GM12878 (cell line): ENCODE results near the gene TP53INP2. TPM values are rescaled to one million over a fixed set of nuclear protein-coding genes. Genes with fewer than 3 reads are reported as not detected.

Experiments
- ATAC-seq: fragments of 200-7000 bp; cut with Tn5 transposase; 3 replicates; pipeline ENCODE4 v1.9.1; 2020; ENCODE audit warnings: mild to moderate bottlenecking, moderate library complexity
- BruUV-seq: library from RNA; stranded (reverse); fragments of 400-500 nt; replicated peaks from 2 replicates; lab custom pipeline; 2021; lab: Mats Ljungman, UMichigan
- CTCF ChIA-PET: fragments of 300-600 bp; sonication (Branson Sonifier 250); formaldehyde crosslinking; extraction: SDS; loops from one replicate; lab custom pipeline; 2021; ENCODE audit warnings: inconsistent platforms; lab: Yijun Ruan, JAX
- POLR2A ChIA-PET: fragments of 350-600 bp; formaldehyde crosslinking; extraction: SDS; loops from one replicate; lab custom pipeline; 2021; ENCODE audit warnings: inconsistent platforms; lab: Charles Lee
- RAD21 ChIA-PET: fragments of 300-600 bp; sonication (Branson Sonifier 250); formaldehyde crosslinking; loops from one replicate; lab custom pipeline; 2023; ENCODE audit warnings: antibody characterized with exemption; ENCODE audit not compliant: unreplicated experiment; lab: Charles Lee
- SMC1A ChIA-PET: fragments of 300-600 bp; sonication (Branson Sonifier 250); formaldehyde crosslinking; loops from one replicate; lab custom pipeline; 2023; ENCODE audit not compliant: unreplicated experiment, uncharacterized antibody; lab: Charles Lee
- DNase-seq: peaks from one replicate; pipeline ENCODE4 v3.0.0-alpha.2; 2011; ENCODE audit warnings: low read depth, low spot score
- FAIRE-seq: peaks from 3 replicates; lab custom pipeline; 2011; peaks lifted over from hg19 to GRCh38; lab: Jason Lieb, UNC
- H2AFZ ChIP-seq: 2 replicates; pipeline ENCODE4 v1.6.0; 2011; ENCODE audit warnings: low read depth, low read length, control low read depth; ENCODE audit not compliant: control insufficient read depth
- H3K27ac ChIP-seq: 2 replicates; pipeline ENCODE4 v1.5.1; 2011; ENCODE audit warnings: control low read depth; ENCODE audit not compliant: control insufficient read depth, insufficient read depth
- H3K27me3 ChIP-seq, 2 experiments: replicated peaks in 1 of 2; 2 replicates each; pipeline versions ENCODE4 v1.6.0 to v1.6.1; 2011; ENCODE audit warnings: low read length in 1 of 2; ENCODE audit not compliant: control insufficient read depth in 2 of 2, insufficient read depth in 2 of 2
- H3K36me3 ChIP-seq, 2 experiments: 2 replicates each; pipeline ENCODE4 v1.5.1; 2011; ENCODE audit warnings: low read length in 1 of 2; ENCODE audit not compliant: control insufficient read depth in 2 of 2, insufficient read depth in 2 of 2
- H3K4me1 ChIP-seq: 2 replicates; pipeline ENCODE4 v1.6.1; 2011; ENCODE audit warnings: mild to moderate bottlenecking, low read length, moderate library complexity, mixed read lengths; ENCODE audit not compliant: control insufficient read depth, insufficient read depth
- H3K4me2 ChIP-seq: 2 replicates; pipeline ENCODE4 v1.6.0; 2011; ENCODE audit warnings: control low read depth; ENCODE audit not compliant: control insufficient read depth, insufficient read depth
- H3K4me3 ChIP-seq: fragments of 200-600 bp; sonication (generic); 2 replicates; pipeline ENCODE4 v1.5.1; 2016
- H3K79me2 ChIP-seq: 2 replicates; pipeline ENCODE4 v1.6.0; 2011; ENCODE audit warnings: low read length; ENCODE audit not compliant: control insufficient read depth, insufficient read depth
- H3K9ac ChIP-seq: 2 replicates; pipeline ENCODE4 v1.8.0; 2011; ENCODE audit warnings: low read length, control low read depth, mixed read lengths; ENCODE audit not compliant: control insufficient read depth, insufficient read depth
- H3K9me3 ChIP-seq: replicated peaks from 3 replicates; pipeline ENCODE4 v1.5.1; 2011; ENCODE audit warnings: mild to moderate bottlenecking, low read length; ENCODE audit not compliant: control insufficient read depth, insufficient read depth
- H4K20me1 ChIP-seq: 2 replicates; pipeline ENCODE4 v1.6.0; 2011; ENCODE audit not compliant: control insufficient read depth, insufficient read depth
- BACH1 ChIP-seq: fragments of 450-650 bp; IDR thresholded peaks from 2 replicates; pipeline ENCODE4 v1.6.1; 2017; ENCODE audit warnings: mild to moderate bottlenecking, borderline replicate concordance
- BCL11A ChIP-seq: IDR thresholded peaks from 2 replicates; pipeline ENCODE4 v1.6.1; 2011; ENCODE audit warnings: low read depth, low read length
- CBFB ChIP-seq: IDR thresholded peaks from 2 replicates; pipeline ENCODE4 v1.6.1; 2016; ENCODE audit warnings: antibody characterized with exemption, low read depth
- CHD2 ChIP-seq: IDR thresholded peaks from 2 replicates; pipeline ENCODE4 v1.6.1; 2011; ENCODE audit warnings: low read depth, low read length, improper control_type of control experiment, borderline replicate concordance
- EP300 ChIP-seq, 2 experiments: fragments of 150-350 bp in 1 of 2; IDR thresholded peaks; 2 replicates each; pipeline ENCODE4 v1.6.1; 2011 to 2012; ENCODE audit warnings: low read depth in 2 of 2, low read length in 2 of 2, borderline replicate concordance in 1 of 2, improper control_type of control experiment in 1 of 2, inconsistent platforms in 1 of 2; ENCODE audit not compliant: control insufficient read depth in 1 of 2
- EZH2 ChIP-seq: IDR thresholded peaks from 2 replicates; pipeline ENCODE4 v1.6.1; 2012; ENCODE audit warnings: low read depth, mild to moderate bottlenecking, control low read depth, inconsistent platforms, low read length, borderline replicate concordance; ENCODE audit not compliant: control insufficient read depth
- HCFC1 ChIP-seq: fragments of 150-350 bp; IDR thresholded peaks from 2 replicates; pipeline ENCODE4 v1.6.1; 2014; ENCODE audit warnings: low read length
- RFX5 ChIP-seq: IDR thresholded peaks from 2 replicates; pipeline ENCODE4 v1.6.1; 2011; ENCODE audit warnings: low read depth, low read length, improper control_type of control experiment
- SIX5 ChIP-seq: IDR thresholded peaks from 2 replicates; pipeline ENCODE4 v1.6.1; 2011; ENCODE audit warnings: mild to moderate bottlenecking, low read depth, low read length, moderate library complexity; ENCODE audit not compliant: severe bottlenecking
- STAT1 ChIP-seq: fragments of 450-650 bp; conservative IDR thresholded peaks from 2 replicates; pipeline ENCODE4 v1.6.1; 2014; ENCODE audit warnings: antibody characterized with exemption, mild to moderate bottlenecking
- YBX1 ChIP-seq: fragments of 450-650 bp; IDR thresholded peaks from 2 replicates; pipeline ENCODE4 v1.6.1; 2016; ENCODE audit warnings: antibody characterized with exemption
- ZNF274 ChIP-seq: IDR thresholded peaks from one replicate; pipeline ENCODE4 v1.8.0; 2011; ENCODE audit not compliant: insufficient read length, insufficient read depth
- WGBS: methylation state at CpG from one replicate; pipeline ENCODE4 v1.1.6; 2016; ENCODE audit warnings: low lambda C conversion rate; ENCODE audit not compliant: insufficient replicate concordance, insufficient coverage; ENCODE audit errors: missing lambda C conversion rate; 5-methylcytosine and 5-hydroxymethylcytosine counted together
- in situ Hi-C: fragments of 300-500 bp; cut with MboI; formaldehyde crosslinking; loops from 9 replicates; pipeline ENCODE4 v1.14.3; 2018; ENCODE audit warnings: mixed read lengths
- intact Hi-C: fragments of 100-400 bp; cut with micrococcal nuclease; formaldehyde crosslinking; loops from one replicate; pipeline ENCODE4 v1.14.2; 2022; ENCODE audit not compliant: unreplicated experiment
- polyA plus RNA-seq, 11 experiments: library from polyadenylated mRNA; depleted of rRNA in 4 of 11; unstranded in 6 of 11; stranded (reverse) in 5 of 11; fragments of >200 nt; fragmentation: Nextera tagmentation in 4 of 11; fragmentation: Illumina TruSeq in 1 of 11; extraction: Ambion mirVana in 4 of 11; extraction: Trizol in 1 of 11; gene quantifications; 1 replicate in 1 of 11; 2 replicates in 10 of 11; pipeline versions ENCODE4 v1.2.1 to v1.2.3, GENCODE V29; 2011 to 2016; ENCODE audit warnings: inconsistent platforms in 2 of 11, missing spikeins in 2 of 11, low read depth in 1 of 11
- total RNA-seq, 4 experiments: library from RNA; depleted of rRNA in 3 of 4; stranded (reverse); fragments of >200 nt in 3 of 4; fragmentation: Illumina TruSeq in 1 of 4; extraction: Trizol in 1 of 4; gene quantifications; 2 replicates each; pipeline versions ENCODE4 v1.2.1 to v1.2.3, GENCODE V29; 2013 to 2021
- TF ChIP-seq, protein P1 (sequence below): fragments of 450-650 bp; formaldehyde crosslinking; IDR thresholded peaks from 2 replicates; pipeline ENCODE4 v1.4.0; 2020; ENCODE audit warnings: mild to moderate bottlenecking, moderate library complexity
- TF ChIP-seq, protein P2 (sequence below): fragments of 450-650 bp; IDR thresholded peaks from 2 replicates; pipeline ENCODE4 v1.6.1; 2016; ENCODE audit warnings: mild to moderate bottlenecking
- TF ChIP-seq, protein P3 (sequence below): fragments of 450-650 bp; IDR thresholded peaks from 2 replicates; pipeline ENCODE4 v1.6.1; 2016; ENCODE audit warnings: mild to moderate bottlenecking

The TP53INP2 gene
- total and polyA plus RNA-seq, 10 of the 15 experiments (the other 5 are each of a cell fraction or from before 2014, with no cell fraction given): 2.8 to 16.0 (median 4.0) TPM

DNA sequence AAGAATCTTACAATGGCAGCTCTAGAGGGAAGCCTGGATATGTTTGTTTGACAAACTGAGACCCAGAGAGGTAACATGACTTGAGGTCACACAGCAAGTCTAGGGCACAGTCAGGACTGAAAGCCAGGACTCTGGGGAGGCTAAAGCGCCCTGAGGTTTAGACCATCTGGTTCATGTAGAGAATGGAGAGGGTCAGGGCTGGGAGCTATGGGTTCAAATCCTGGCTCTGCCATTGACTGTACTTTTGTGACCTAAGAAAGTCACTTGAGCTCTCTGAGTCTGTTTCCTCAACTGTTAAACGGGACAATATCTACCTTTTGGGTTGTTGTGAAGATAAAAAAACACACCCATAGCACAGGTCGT lies 1.1 kb upstream of the TP53INP2 start:
- ATAC-seq (no peak), FAIRE-seq (no peak), DNase-seq (no peak)
- no peak overlapping the region for H2AFZ ChIP-seq
- CTCF ChIA-PET: interaction anchor here (1.0 to 10.2 kb wide), 8 partner anchors 14 to 389 kb away, joined by 3 to 118 read pairs (median 4); no protein-coding TSS in a partner anchor
- H4K20me1 ChIP-seq: no peaks in the 10 kb centered on the region
- TSS peak; percentile 47 for BruUV-seq
- no peaks in the 10 kb centered on the region for H3K79me2 ChIP-seq
- H3K9ac ChIP-seq: no peak overlapping the region
- no peaks in the 10 kb centered on the region for H3K36me3 ChIP-seq
- H3K27me3 ChIP-seq: no peaks in the 10 kb centered on the region
- SMC1A ChIA-PET: interaction anchor here (0.6 to 13.1 kb wide), 9 partner anchors 17 to 390 kb away, joined by 3 to 146 read pairs (median 4); no protein-coding TSS in a partner anchor
- H3K4me1 ChIP-seq: peaks cover 3% of the 10 kb centered on the region; the same call in 1 of the 2 replicates
- in situ Hi-C loops (no loop called here), intact Hi-C loops (no loop called here)
- H3K9me3 ChIP-seq: no peaks in the 10 kb centered on the region
- peak overlapping the region; percentile 88 for H3K4me2 ChIP-seq
- POLR2A ChIA-PET: interaction anchor here (0.8 to 1.8 kb wide), 5 partner anchors 10 to 186 kb away, joined by 3 to 11 read pairs (median 4); no protein-coding TSS in a partner anchor
- RAD21 ChIA-PET: interaction anchor here (1.0 to 1.9 kb wide), 3 partner anchors 22 to 67 kb away, joined by 3 to 11 read pairs (median 7); partner anchors contain the start of gene PIGU
- no peak overlapping the region for H3K4me3 ChIP-seq
- no peak overlapping the region for H3K27ac ChIP-seq
- WGBS: 31% methylated on average over 3 of the region's 3 CpGs
- TF ChIP-seq EP300 (IDR thresholded peaks at IDR 0.05; ENCODE audit: borderline replicate concordance in 1 of 2, control insufficient read depth in 1 of 2, low read depth in 2 of 2, low read length in 2 of 2): no peak
- no peak for TF ChIP-seq CBFB
- TF ChIP-seq YBX1: no peak
- TF ChIP-seq EZH2: no peak
- no peak for TF ChIP-seq BACH1
- TF ChIP-seq STAT1: no peak
- TF ChIP-seq, protein P1, sequence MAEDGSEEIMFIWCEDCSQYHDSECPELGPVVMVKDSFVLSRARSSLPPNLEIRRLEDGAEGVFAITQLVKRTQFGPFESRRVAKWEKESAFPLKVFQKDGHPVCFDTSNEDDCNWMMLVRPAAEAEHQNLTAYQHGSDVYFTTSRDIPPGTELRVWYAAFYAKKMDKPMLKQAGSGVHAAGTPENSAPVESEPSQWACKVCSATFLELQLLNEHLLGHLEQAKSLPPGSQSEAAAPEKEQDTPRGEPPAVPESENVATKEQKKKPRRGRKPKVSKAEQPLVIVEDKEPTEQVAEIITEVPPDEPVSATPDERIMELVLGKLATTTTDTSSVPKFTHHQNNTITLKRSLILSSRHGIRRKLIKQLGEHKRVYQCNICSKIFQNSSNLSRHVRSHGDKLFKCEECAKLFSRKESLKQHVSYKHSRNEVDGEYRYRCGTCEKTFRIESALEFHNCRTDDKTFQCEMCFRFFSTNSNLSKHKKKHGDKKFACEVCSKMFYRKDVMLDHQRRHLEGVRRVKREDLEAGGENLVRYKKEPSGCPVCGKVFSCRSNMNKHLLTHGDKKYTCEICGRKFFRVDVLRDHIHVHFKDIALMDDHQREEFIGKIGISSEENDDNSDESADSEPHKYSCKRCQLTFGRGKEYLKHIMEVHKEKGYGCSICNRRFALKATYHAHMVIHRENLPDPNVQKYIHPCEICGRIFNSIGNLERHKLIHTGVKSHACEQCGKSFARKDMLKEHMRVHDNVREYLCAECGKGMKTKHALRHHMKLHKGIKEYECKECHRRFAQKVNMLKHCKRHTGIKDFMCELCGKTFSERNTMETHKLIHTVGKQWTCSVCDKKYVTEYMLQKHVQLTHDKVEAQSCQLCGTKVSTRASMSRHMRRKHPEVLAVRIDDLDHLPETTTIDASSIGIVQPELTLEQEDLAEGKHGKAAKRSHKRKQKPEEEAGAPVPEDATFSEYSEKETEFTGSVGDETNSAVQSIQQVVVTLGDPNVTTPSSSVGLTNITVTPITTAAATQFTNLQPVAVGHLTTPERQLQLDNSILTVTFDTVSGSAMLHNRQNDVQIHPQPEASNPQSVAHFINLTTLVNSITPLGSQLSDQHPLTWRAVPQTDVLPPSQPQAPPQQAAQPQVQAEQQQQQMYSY (CRISPR knock-in tag): no peak
- no peak for TF ChIP-seq RFX5
- TF ChIP-seq ZNF274: no peak
- TF ChIP-seq SIX5: no peak
- TF ChIP-seq CHD2: no peak
- TF ChIP-seq, protein P2, sequence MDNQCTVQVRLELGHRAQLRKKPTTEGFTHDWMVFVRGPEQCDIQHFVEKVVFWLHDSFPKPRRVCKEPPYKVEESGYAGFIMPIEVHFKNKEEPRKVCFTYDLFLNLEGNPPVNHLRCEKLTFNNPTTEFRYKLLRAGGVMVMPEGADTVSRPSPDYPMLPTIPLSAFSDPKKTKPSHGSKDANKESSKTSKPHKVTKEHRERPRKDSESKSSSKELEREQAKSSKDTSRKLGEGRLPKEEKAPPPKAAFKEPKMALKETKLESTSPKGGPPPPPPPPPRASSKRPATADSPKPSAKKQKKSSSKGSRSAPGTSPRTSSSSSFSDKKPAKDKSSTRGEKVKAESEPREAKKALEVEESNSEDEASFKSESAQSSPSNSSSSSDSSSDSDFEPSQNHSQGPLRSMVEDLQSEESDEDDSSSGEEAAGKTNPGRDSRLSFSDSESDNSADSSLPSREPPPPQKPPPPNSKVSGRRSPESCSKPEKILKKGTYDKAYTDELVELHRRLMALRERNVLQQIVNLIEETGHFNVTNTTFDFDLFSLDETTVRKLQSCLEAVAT: no peak
- TF ChIP-seq HCFC1: no peak
- TF ChIP-seq BCL11A: no peak
- TF ChIP-seq, protein P3, sequence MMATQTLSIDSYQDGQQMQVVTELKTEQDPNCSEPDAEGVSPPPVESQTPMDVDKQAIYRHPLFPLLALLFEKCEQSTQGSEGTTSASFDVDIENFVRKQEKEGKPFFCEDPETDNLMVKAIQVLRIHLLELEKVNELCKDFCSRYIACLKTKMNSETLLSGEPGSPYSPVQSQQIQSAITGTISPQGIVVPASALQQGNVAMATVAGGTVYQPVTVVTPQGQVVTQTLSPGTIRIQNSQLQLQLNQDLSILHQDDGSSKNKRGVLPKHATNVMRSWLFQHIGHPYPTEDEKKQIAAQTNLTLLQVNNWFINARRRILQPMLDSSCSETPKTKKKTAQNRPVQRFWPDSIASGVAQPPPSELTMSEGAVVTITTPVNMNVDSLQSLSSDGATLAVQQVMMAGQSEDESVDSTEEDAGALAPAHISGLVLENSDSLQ: no peak
